Neural cell (in vitro differentiated cells): ENCODE measurements around the gene CCDC33. TPM values are rescaled to one million over a fixed set of nuclear protein-coding genes. Genes with fewer than 3 reads are reported as not detected.

Experiments used
- H2AFZ ChIP-seq: fragments of 200-600, 300-800 bp; sonication (generic), shearing (Covaris generic); 2 replicates; pipeline ENCODE4 v1.6.0; 2014; ENCODE audit warnings: low read depth, mild to moderate bottlenecking, antibody characterized with exemption, low read length, moderate library complexity
- H3F3A ChIP-seq: fragments of 200-600 bp; shearing (Covaris generic); 2 replicates; pipeline ENCODE4 v1.6.1; 2016; ENCODE audit warnings: mild to moderate bottlenecking, moderate library complexity, mixed read lengths, antibody characterized with exemption, low read length; ENCODE audit not compliant: insufficient read depth, poor library complexity, severe bottlenecking
- H3K27ac ChIP-seq: fragments of 200-600, 300-800 bp; sonication (generic), shearing (Covaris generic); 2 replicates; pipeline ENCODE4 v1.5.1; 2014; ENCODE audit warnings: mild to moderate bottlenecking, low read length, moderate library complexity
- H3K27me3 ChIP-seq: fragments of 300-800, 200-600 bp; sonication (generic), shearing (Covaris generic); 2 replicates; pipeline ENCODE4 v1.6.0; 2014; ENCODE audit warnings: mild to moderate bottlenecking, low read depth, low read length, moderate library complexity; ENCODE audit not compliant: insufficient read depth
- H3K36me3 ChIP-seq: fragments of 300-800, 200-600 bp; sonication (generic), shearing (Covaris generic); 2 replicates; pipeline ENCODE4 v1.5.1; 2014; ENCODE audit warnings: mild to moderate bottlenecking, antibody characterized with exemption, low read length, moderate library complexity; ENCODE audit not compliant: insufficient read depth
- H3K4me2 ChIP-seq: fragments of 300-800, 200-600 bp; sonication (generic), shearing (Covaris generic); 2 replicates; pipeline ENCODE4 v1.6.0; 2014; ENCODE audit warnings: mild to moderate bottlenecking, low read length
- H3K4me3 ChIP-seq: fragments of 300-800, 200-600 bp; sonication (generic), shearing (Covaris generic); 2 replicates; pipeline ENCODE4 v1.5.1; 2014; ENCODE audit warnings: mild to moderate bottlenecking, low read length, moderate library complexity
- H3K79me2 ChIP-seq: fragments of 200-600 bp; shearing (Covaris generic); replicated peaks from 2 replicates; pipeline ENCODE4 v1.6.0; 2014; ENCODE audit warnings: mild to moderate bottlenecking, low read length, moderate library complexity; ENCODE audit not compliant: insufficient read depth
- H3K9ac ChIP-seq: fragments of 300-800, 200-600 bp; sonication (generic), shearing (Covaris generic); 2 replicates; pipeline ENCODE4 v1.6.1; 2016; ENCODE audit warnings: mild to moderate bottlenecking, low read length, mixed read lengths
- H3K9me2 ChIP-seq: fragments of 200-600 bp; shearing (Covaris generic); 2 replicates; pipeline ENCODE4 v1.6.1; 2016; ENCODE audit warnings: mild to moderate bottlenecking, low read length, mixed read lengths; ENCODE audit not compliant: insufficient read depth
- H3K9me3 ChIP-seq: fragments of 200-600, 300-800 bp; sonication (generic), shearing (Covaris generic); 2 replicates; pipeline ENCODE4 v1.6.1; 2016; ENCODE audit warnings: mild to moderate bottlenecking, mixed run types, low read length, moderate library complexity, mixed read lengths
- H4K20me1 ChIP-seq: fragments of 200-600 bp; shearing (Covaris generic); 2 replicates; pipeline ENCODE4 v1.6.1; 2016; ENCODE audit warnings: mild to moderate bottlenecking, mixed run types; ENCODE audit not compliant: insufficient read depth
- CTCF ChIP-seq: fragments of 450-650 bp; IDR thresholded peaks from 2 replicates; pipeline ENCODE4 v1.5.1; 2014; ENCODE audit warnings: antibody characterized with exemption, mild to moderate bottlenecking, moderate library complexity; ENCODE audit not compliant: poor library complexity, severe bottlenecking
- EP300 ChIP-seq: fragments of 450-650 bp; conservative IDR thresholded peaks from 2 replicates; pipeline ENCODE4 v1.6.1; 2014; ENCODE audit warnings: antibody characterized with exemption, mild to moderate bottlenecking, moderate library complexity; ENCODE audit not compliant: poor library complexity, severe bottlenecking
- EZH2 ChIP-seq: fragments of 200-600, 300-800 bp; shearing (Covaris generic), sonication (generic); IDR thresholded peaks from 2 replicates; pipeline ENCODE4 v1.6.1; 2014; ENCODE audit warnings: antibody characterized with exemption, low read length, borderline replicate concordance, mild to moderate bottlenecking; ENCODE audit not compliant: insufficient read depth, poor library complexity, severe bottlenecking
- MXI1 ChIP-seq: fragments of 450-650 bp; conservative IDR thresholded peaks from 2 replicates; pipeline ENCODE4 v1.6.1; 2014; ENCODE audit warnings: antibody characterized with exemption, mild to moderate bottlenecking; ENCODE audit not compliant: poor library complexity, severe bottlenecking
- POLR2AphosphoS5 ChIP-seq: IDR thresholded peaks from 2 replicates; pipeline ENCODE4 v1.6.1; 2012
- RAD21 ChIP-seq: fragments of 450-650 bp; conservative IDR thresholded peaks from 2 replicates; pipeline ENCODE4 v1.6.1; 2014; ENCODE audit warnings: antibody characterized with exemption, mild to moderate bottlenecking, moderate library complexity
- SMC3 ChIP-seq: fragments of 450-650 bp; conservative IDR thresholded peaks from 2 replicates; pipeline ENCODE4 v1.6.1; 2014; ENCODE audit warnings: antibody characterized with exemption, mild to moderate bottlenecking, moderate library complexity; ENCODE audit not compliant: poor library complexity
- TAF1 ChIP-seq: IDR thresholded peaks from 2 replicates; pipeline ENCODE4 v1.6.1; 2012; ENCODE audit warnings: low read depth
- polyA plus RNA-seq: library from polyadenylated mRNA; depleted of rRNA; stranded (reverse); fragments of >200 nt; gene quantifications from 2 replicates; pipeline ENCODE4 v1.2.3, GENCODE V29; 2014
- TF ChIP-seq, protein P1 (sequence below): IDR thresholded peaks from 2 replicates; pipeline ENCODE4 v1.6.1; 2012; ENCODE audit warnings: borderline replicate concordance

Gene CCDC33
- polyA plus RNA-seq, 1 donor from 2014 or later = 1.4 TPM

DNA sequence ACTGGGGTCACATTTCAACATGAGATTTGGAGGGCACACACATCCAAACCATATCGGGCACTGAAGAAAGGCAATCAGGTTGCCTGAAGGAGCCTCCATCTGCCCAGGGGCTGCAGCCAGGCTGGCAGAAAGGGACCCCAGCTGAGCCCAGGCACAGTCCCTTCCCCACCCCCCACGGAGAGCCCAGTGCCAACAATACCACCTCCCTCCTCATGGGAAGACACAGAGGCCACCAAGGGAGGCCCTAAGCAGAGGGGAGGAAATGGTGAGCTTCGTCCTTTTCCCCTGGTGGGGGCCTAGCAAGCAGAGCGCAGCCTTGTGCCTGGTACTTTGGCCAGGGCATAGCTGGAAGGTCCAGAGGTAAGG lies 30.6 kb upstream of the CCDC33 start:
- H3K9me3 ChIP-seq = no peaks in the 10 kb centered on the region
- H2AFZ ChIP-seq = no peak overlapping the region
- H4K20me1 ChIP-seq = no peaks in the 10 kb centered on the region
- H3K36me3 ChIP-seq = no peaks in the 10 kb centered on the region
- H3K9ac ChIP-seq = no peak overlapping the region
- no peaks in the 10 kb centered on the region for H3K9me2 ChIP-seq
- no peak overlapping the region for H3K27ac ChIP-seq
- H3K4me3 ChIP-seq = no peak overlapping the region
- no peaks in the 10 kb centered on the region for H3K27me3 ChIP-seq
- no peak overlapping the region for H3K4me2 ChIP-seq
- H3F3A ChIP-seq = peaks cover 4% of the 10 kb centered on the region
- no peaks in the 10 kb centered on the region for H3K79me2 ChIP-seq
- TF ChIP-seq TAF1 (no peak), EP300 (no peak)
- TF ChIP-seq, protein P1, sequence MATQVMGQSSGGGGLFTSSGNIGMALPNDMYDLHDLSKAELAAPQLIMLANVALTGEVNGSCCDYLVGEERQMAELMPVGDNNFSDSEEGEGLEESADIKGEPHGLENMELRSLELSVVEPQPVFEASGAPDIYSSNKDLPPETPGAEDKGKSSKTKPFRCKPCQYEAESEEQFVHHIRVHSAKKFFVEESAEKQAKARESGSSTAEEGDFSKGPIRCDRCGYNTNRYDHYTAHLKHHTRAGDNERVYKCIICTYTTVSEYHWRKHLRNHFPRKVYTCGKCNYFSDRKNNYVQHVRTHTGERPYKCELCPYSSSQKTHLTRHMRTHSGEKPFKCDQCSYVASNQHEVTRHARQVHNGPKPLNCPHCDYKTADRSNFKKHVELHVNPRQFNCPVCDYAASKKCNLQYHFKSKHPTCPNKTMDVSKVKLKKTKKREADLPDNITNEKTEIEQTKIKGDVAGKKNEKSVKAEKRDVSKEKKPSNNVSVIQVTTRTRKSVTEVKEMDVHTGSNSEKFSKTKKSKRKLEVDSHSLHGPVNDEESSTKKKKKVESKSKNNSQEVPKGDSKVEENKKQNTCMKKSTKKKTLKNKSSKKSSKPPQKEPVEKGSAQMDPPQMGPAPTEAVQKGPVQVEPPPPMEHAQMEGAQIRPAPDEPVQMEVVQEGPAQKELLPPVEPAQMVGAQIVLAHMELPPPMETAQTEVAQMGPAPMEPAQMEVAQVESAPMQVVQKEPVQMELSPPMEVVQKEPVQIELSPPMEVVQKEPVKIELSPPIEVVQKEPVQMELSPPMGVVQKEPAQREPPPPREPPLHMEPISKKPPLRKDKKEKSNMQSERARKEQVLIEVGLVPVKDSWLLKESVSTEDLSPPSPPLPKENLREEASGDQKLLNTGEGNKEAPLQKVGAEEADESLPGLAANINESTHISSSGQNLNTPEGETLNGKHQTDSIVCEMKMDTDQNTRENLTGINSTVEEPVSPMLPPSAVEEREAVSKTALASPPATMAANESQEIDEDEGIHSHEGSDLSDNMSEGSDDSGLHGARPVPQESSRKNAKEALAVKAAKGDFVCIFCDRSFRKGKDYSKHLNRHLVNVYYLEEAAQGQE = no peak

DNA sequence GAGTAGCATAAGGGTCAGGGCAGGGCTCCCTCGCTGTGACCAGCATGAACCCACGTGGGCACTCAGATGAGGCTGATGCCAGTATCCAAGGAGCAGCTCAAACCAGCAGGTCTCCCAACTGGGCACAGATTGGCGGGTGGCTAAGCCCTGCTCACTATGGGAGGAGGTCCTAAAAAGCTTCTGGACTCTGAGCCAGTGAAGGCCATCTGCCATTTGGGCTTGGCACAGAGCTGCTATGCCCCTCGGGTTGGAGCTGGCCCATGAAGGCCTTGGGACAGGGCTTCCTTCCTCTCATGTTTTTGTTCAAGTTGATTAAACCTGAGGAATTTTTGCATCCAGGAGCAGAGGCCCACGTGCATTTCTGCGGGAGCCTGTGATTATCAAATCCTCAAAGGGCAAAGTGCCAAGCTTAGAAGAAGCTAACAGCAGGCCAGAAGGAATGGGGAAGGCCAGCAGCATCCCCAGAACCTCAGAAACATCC lies 29.3 kb upstream of the CCDC33 start:
- Histone ChIP-seq H3F3A (peaks cover 4% of the 10 kb centered on the region), H4K20me1 (no peaks in the 10 kb centered on the region), H3K4me3 (no peak overlapping the region), H3K27me3 (no peaks in the 10 kb centered on the region), H3K27ac (no peak overlapping the region), H3K36me3 (no peaks in the 10 kb centered on the region), H3K9me3 (no peaks in the 10 kb centered on the region), H2AFZ (no peak overlapping the region), H3K4me2 (no peak overlapping the region), H3K9ac (no peak overlapping the region), H3K9me2 (no peaks in the 10 kb centered on the region), H3K79me2 (no peaks in the 10 kb centered on the region)
- TF ChIP-seq POLR2AphosphoS5 (no peak), CTCF (no peak), EP300 (no peak)

GRCh38 chr15:74207652-74208440 lies 28.3 kb upstream of the CCDC33 start:
- Histone ChIP-seq H2AFZ (no peak overlapping the region), H3F3A (peaks cover 4% of the 10 kb centered on the region), H3K36me3 (no peaks in the 10 kb centered on the region), H4K20me1 (no peaks in the 10 kb centered on the region), H3K9ac (no peak overlapping the region), H3K4me2 (no peak overlapping the region), H3K27ac (no peak overlapping the region), H3K9me3 (no peaks in the 10 kb centered on the region), H3K4me3 (no peak overlapping the region), H3K79me2 (no peaks in the 10 kb centered on the region), H3K27me3 (no peaks in the 10 kb centered on the region), H3K9me2 (no peaks in the 10 kb centered on the region)
- no peak for TF ChIP-seq EZH2
- TF ChIP-seq TAF1 = no peak
- TF ChIP-seq MXI1 = no peak
- no peak for TF ChIP-seq SMC3
- TF ChIP-seq RAD21 = no peak
- no peak for TF ChIP-seq CTCF
- TF ChIP-seq, protein P1 = no peak
- TF ChIP-seq EP300 = no peak
- no peak for TF ChIP-seq POLR2AphosphoS5
